WTC11 (cell line): ENCODE measurements around the gene BMPER. TPM values are rescaled to one million over a fixed set of nuclear protein-coding genes. Genes with fewer than 3 reads are reported as not detected.

Experiments used
- ATAC-seq: fragments of 200-7000 bp; cut with Tn5 transposase; 2 replicates; pipeline ENCODE4 v1.10.0; 2021; ENCODE audit warnings: mild to moderate bottlenecking, moderate library complexity
- CTCF ChIA-PET: fragments of 300-600 bp; sonication (Branson Sonifier 250); formaldehyde crosslinking; loops from one replicate; lab custom pipeline; 2021; ENCODE audit warnings: antibody characterized with exemption; lab: Charles Lee
- POLR2A ChIA-PET: fragments of 350-600 bp; sonication (Branson Sonifier 250); formaldehyde crosslinking; loops from one replicate; lab custom pipeline; 2021; ENCODE audit warnings: antibody characterized with exemption; lab: Charles Lee
- DNase-seq: peaks from one replicate; pipeline ENCODE4 v3.0.0; 2021; ENCODE audit warnings: low spot score
- H3K27ac Mint-ChIP-seq: 2 replicates; pipeline ENCODE4 v1.8.0; 2021; ENCODE audit warnings: mixed read lengths
- H3K27me3 Mint-ChIP-seq: 2 replicates; pipeline ENCODE4 v1.8.0; 2021; ENCODE audit warnings: low read depth, mild to moderate bottlenecking, moderate library complexity, mixed read lengths
- H3K36me3 Mint-ChIP-seq: 2 replicates; pipeline ENCODE4 v1.8.0; 2021; ENCODE audit warnings: mixed read lengths
- H3K4me1 Mint-ChIP-seq: 2 replicates; pipeline ENCODE4 v1.8.0; 2022; ENCODE audit warnings: mixed read lengths
- H3K4me3 Mint-ChIP-seq: 2 replicates; pipeline ENCODE4 v1.8.0; 2021; ENCODE audit warnings: mild to moderate bottlenecking, moderate library complexity, mixed read lengths
- H3K9me3 Mint-ChIP-seq: 2 replicates; pipeline ENCODE4 v1.8.0; 2021; ENCODE audit warnings: mixed read lengths
- ATF1 ChIP-seq: sonication (generic); formaldehyde crosslinking; IDR thresholded peaks from 2 replicates; pipeline ENCODE4 v1.8.1; 2023; ENCODE audit warnings: mild to moderate bottlenecking, moderate library complexity, missing genetic modification reagents
- EMX1 ChIP-seq: fragments of 250-450 bp; sonication (Bioruptor Pico); IDR thresholded peaks from 2 replicates; pipeline ENCODE4 v1.8.0; 2021; ENCODE audit warnings: mild to moderate bottlenecking
- FOXJ3 ChIP-seq: sonication (generic); formaldehyde crosslinking; IDR thresholded peaks from 2 replicates; pipeline ENCODE4 v1.9.0; 2021; ENCODE audit warnings: missing genetic modification reagents, mild to moderate bottlenecking, borderline replicate concordance
- GRHL2 ChIP-seq: fragments of 250-450 bp; sonication (Bioruptor Pico); IDR thresholded peaks from 2 replicates; pipeline ENCODE4 v1.8.0; 2022; ENCODE audit warnings: mild to moderate bottlenecking, moderate library complexity; ENCODE audit not compliant: insufficient replicate concordance, severe bottlenecking
- JAZF1 ChIP-seq: fragments of 250-450 bp; sonication (Bioruptor Pico); IDR thresholded peaks from 2 replicates; pipeline ENCODE4 v1.9.0; 2021; ENCODE audit warnings: moderate library complexity, mild to moderate bottlenecking, inconsistent platforms
- MXD4 ChIP-seq: fragments of 250-450 bp; sonication (Bioruptor Pico); IDR thresholded peaks from 2 replicates; pipeline ENCODE4 v1.8.0; 2021; ENCODE audit warnings: mild to moderate bottlenecking, moderate library complexity, borderline replicate concordance
- MYBL2 ChIP-seq: sonication (generic); formaldehyde crosslinking; IDR thresholded peaks from 2 replicates; pipeline ENCODE4 v1.8.1; 2023; ENCODE audit warnings: mild to moderate bottlenecking, moderate library complexity, missing genetic modification reagents
- OVOL2 ChIP-seq: fragments of 250-450 bp; sonication (Bioruptor Pico); IDR thresholded peaks from 2 replicates; pipeline ENCODE4 v1.9.0; 2021; ENCODE audit warnings: mild to moderate bottlenecking, borderline replicate concordance
- RORB ChIP-seq: fragments of 250-450 bp; sonication (Bioruptor Pico); IDR thresholded peaks from 2 replicates; pipeline ENCODE4 v1.9.0; 2021; ENCODE audit warnings: mild to moderate bottlenecking
- STAT6 ChIP-seq: sonication (generic); formaldehyde crosslinking; conservative IDR thresholded peaks from 2 replicates; pipeline ENCODE4 v1.8.1; 2023; ENCODE audit warnings: mild to moderate bottlenecking, low read depth, missing genetic modification reagents, moderate library complexity
- USF1 ChIP-seq: sonication (generic); formaldehyde crosslinking; IDR thresholded peaks from 2 replicates; pipeline ENCODE4 v1.8.0; 2022; ENCODE audit warnings: mild to moderate bottlenecking, missing genetic modification reagents
- ZNF219 ChIP-seq: sonication (generic); formaldehyde crosslinking; IDR thresholded peaks from 2 replicates; pipeline ENCODE4 v1.8.0; 2023; ENCODE audit warnings: missing genetic modification reagents, mild to moderate bottlenecking, borderline replicate concordance
- ZNF263 ChIP-seq: sonication (generic); formaldehyde crosslinking; IDR thresholded peaks from 2 replicates; pipeline ENCODE4 v1.8.1; 2022; ENCODE audit warnings: low read depth, mild to moderate bottlenecking, moderate library complexity, missing genetic modification reagents
- ZNF281 ChIP-seq: sonication (generic); formaldehyde crosslinking; IDR thresholded peaks from 2 replicates; pipeline ENCODE4 v1.8.0; 2023; ENCODE audit warnings: mild to moderate bottlenecking, missing genetic modification reagents
- total RNA-seq: library from RNA; stranded (reverse); gene quantifications from 3 replicates; pipeline ENCODE4 v1.2.3, GENCODE V29; 2021

The BMPER gene
- total RNA-seq, 1 experiment from 2014 or later = 1.9 TPM

GRCh38 chr7:33917661-33918060 lies 12.3 kb downstream of the BMPER start:
- H3K27ac Mint-ChIP-seq = no peak overlapping the region
- no peaks in the 10 kb centered on the region; the same call in 1 of the 2 replicates for H3K27me3 Mint-ChIP-seq
- DNase-seq = no peak
- H3K36me3 Mint-ChIP-seq = no peaks in the 10 kb centered on the region
- H3K4me3 Mint-ChIP-seq = no peak overlapping the region
- TF ChIP-seq USF1 (CRISPR knock-in tag) (no peak), FOXJ3 (CRISPR knock-in tag) (no peak), GRHL2 (CRISPR knock-in tag) (no peak), MXD4 (no peak), OVOL2 (no peak)
- no peaks in the 10 kb centered on the region for H3K9me3 Mint-ChIP-seq
- ChIA-PET CTCF (no interaction called here), POLR2A (no interaction called here)
- H3K4me1 Mint-ChIP-seq = peaks cover 16% of the 10 kb centered on the region
- ATAC-seq = no peak

GRCh38 chr7:33918438-33919143 lies 13.3 kb downstream of the BMPER start:
- no peak for DNase-seq
- peak; percentile 61 for ATAC-seq

More at GRCh38 chr7:33918438-33919143, 13.3 kb downstream of the BMPER start:
- ChIA-PET CTCF (interaction anchor here (0.7 kb wide), 1 partner anchor 15 kb away, joined by 6 read pairs; no protein-coding TSS in a partner anchor), POLR2A (no interaction called here)
- Mint-ChIP-seq H3K9me3 (no peaks in the 10 kb centered on the region), H3K27ac (no peak overlapping the region), H3K4me3 (no peak overlapping the region), H3K36me3 (no peaks in the 10 kb centered on the region), H3K27me3 (no peaks in the 10 kb centered on the region; the same call in 1 of the 2 replicates), H3K4me1 (peaks cover 16% of the 10 kb centered on the region)
- TF ChIP-seq EMX1 (no peak), ZNF263 (CRISPR knock-in tag) (no peak), MYBL2 (CRISPR knock-in tag) (no peak), JAZF1 (CRISPR knock-in tag) (no peak), RORB (no peak), STAT6 (CRISPR knock-in tag) (no peak), FOXJ3 (CRISPR knock-in tag) (no peak), ZNF281 (CRISPR knock-in tag) (no peak), MXD4 (no peak), ATF1 (CRISPR knock-in tag) (no peak), ZNF219 (CRISPR knock-in tag) (no peak)
- TF ChIP-seq, all 79 proteins: peak for 0
